ENCODE data around the gene RGS12.

DNA sequence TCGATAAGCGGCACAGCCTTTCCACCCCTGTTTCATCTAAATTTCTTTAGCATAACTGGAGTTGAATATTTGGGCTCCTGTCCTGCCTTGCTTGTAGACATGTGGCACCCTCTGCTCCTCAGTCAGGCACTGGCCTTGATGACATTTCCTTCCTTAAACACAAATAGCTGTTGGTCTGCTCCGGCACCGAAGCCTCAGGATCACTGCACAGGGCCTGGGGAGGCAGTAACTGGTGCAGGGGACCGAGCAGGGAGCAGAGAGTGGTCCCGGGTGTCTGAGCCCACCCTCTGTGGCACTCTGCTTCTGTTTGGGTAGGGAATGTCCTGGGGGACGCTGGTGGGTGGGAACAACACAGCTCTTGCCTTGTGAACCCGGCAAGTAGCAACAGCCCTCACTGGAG, 13.6 kb downstream of the RGS12 start:
- TF ChIP-seq, protein P1, sequence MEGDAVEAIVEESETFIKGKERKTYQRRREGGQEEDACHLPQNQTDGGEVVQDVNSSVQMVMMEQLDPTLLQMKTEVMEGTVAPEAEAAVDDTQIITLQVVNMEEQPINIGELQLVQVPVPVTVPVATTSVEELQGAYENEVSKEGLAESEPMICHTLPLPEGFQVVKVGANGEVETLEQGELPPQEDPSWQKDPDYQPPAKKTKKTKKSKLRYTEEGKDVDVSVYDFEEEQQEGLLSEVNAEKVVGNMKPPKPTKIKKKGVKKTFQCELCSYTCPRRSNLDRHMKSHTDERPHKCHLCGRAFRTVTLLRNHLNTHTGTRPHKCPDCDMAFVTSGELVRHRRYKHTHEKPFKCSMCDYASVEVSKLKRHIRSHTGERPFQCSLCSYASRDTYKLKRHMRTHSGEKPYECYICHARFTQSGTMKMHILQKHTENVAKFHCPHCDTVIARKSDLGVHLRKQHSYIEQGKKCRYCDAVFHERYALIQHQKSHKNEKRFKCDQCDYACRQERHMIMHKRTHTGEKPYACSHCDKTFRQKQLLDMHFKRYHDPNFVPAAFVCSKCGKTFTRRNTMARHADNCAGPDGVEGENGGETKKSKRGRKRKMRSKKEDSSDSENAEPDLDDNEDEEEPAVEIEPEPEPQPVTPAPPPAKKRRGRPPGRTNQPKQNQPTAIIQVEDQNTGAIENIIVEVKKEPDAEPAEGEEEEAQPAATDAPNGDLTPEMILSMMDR (conservative IDR thresholded peaks at IDR 0.05) = no peak
- TF ChIP-seq EZH2 (IDR thresholded peaks at IDR 0.05; ENCODE audit: low read depth) = no peak

All from PC-9 (cell line).